ENCODE data around the gene MYCL.
"Not testable (repeated sequence)": the region's sequence is repeated elsewhere in the genome, so short reads cannot be mapped to it uniquely, and the experiment has no call there.

MYCL gene

GRCh38 chr1:39917825-39918224, 16.1 kb upstream of the MYCL start:
- DNase-seq (ENCODE audit: low spot score) = no peak

- no peak for DNase-seq (ENCODE audit: low spot score)
Observed at GRCh38 chr1:39915499-39916129, 13.9 kb upstream of the MYCL start.

- not testable (repeated sequence) for DNase-seq (ENCODE audit: low spot score)
Observed at GRCh38 chr1:39913136-39913535, 11.4 kb upstream of the MYCL start.

GRCh38 chr1:39910263-39910662, 8.5 kb upstream of the MYCL start:
- DNase-seq (ENCODE audit: low spot score) = no peak

- DNase-seq (ENCODE audit: low spot score) = no peak
Observed at GRCh38 chr1:39908534-39908933, 6.8 kb upstream of the MYCL start.

- DNase-seq (ENCODE audit: low spot score) = no peak
Observed at GRCh38 chr1:39907528-39908453, 6.1 kb upstream of the MYCL start.

GRCh38 chr1:39905172-39905571, 3.5 kb upstream of the MYCL start:
- no peak for DNase-seq (ENCODE audit: low spot score)

GRCh38 chr1:39902460-39902807, 717 bp upstream of the MYCL start:
- DNase-seq (ENCODE audit: low spot score) = no peak

GRCh38 chr1:39901464-39901713, 328 bp downstream of the MYCL start:
- DNase-seq (ENCODE audit: low spot score) = no peak

GRCh38 chr1:39900662-39901463, 854 bp downstream of the MYCL start:
- DNase-seq (ENCODE audit: low spot score) = no peak

GRCh38 chr1:39899611-39900538, 1.8 kb downstream of the MYCL start:
- DNase-seq (ENCODE audit: low spot score) = no peak

GRCh38 chr1:39898648-39899603, 2.8 kb downstream of the MYCL start:
- no peak for DNase-seq (ENCODE audit: low spot score)

- DNase-seq (ENCODE audit: low spot score) = no peak
Observed at GRCh38 chr1:39898191-39898590, 3.5 kb downstream of the MYCL start.

GRCh38 chr1:39896909-39897685, 4.6 kb downstream of the MYCL start:
- no peak for DNase-seq (ENCODE audit: low spot score)

- no peak for DNase-seq (ENCODE audit: low spot score)
Observed at GRCh38 chr1:39895731-39896480, 5.8 kb downstream of the MYCL start.

GRCh38 chr1:39894884-39895495, 6.7 kb downstream of the MYCL start:
- DNase-seq (ENCODE audit: low spot score) = no peak

GRCh38 chr1:39892601-39893595, 8.8 kb downstream of the MYCL start:
- no peak for DNase-seq (ENCODE audit: low spot score)

- DNase-seq (ENCODE audit: low spot score) = no peak
Observed at GRCh38 chr1:39890880-39891279, 10.8 kb downstream of the MYCL start.
